GM12891 (cell line): ENCODE data around the gene SKA1.
"Not testable (repeated sequence)": the region's sequence is repeated elsewhere in the genome, so short reads cannot be mapped to it uniquely, and the experiment has no call there.

Source experiments
- POLR2A ChIP-seq: IDR thresholded peaks from 2 replicates; pipeline ENCODE4 v1.6.1; 2011; ENCODE audit warnings: low read depth, low read length, control low read depth
- TAF1 ChIP-seq: IDR thresholded peaks from 2 replicates; pipeline ENCODE4 v1.6.1; 2011; ENCODE audit warnings: low read depth, low read length, control low read depth

GRCh38 chr18:50404752-50405581 lies 30.1 kb downstream of the SKA1 start:
- not testable (repeated sequence) for TF ChIP-seq POLR2A, TAF1
